Activated naive CD4-positive, alpha-beta T cell (primary cell): ENCODE data around the gene TRRAP.

Experiments
- DNase-seq, 4 experiments: peaks; one replicate each; lab custom pipeline; 2025; lab: John Stamatoyannopoulos, UW

The TRRAP gene

DNA sequence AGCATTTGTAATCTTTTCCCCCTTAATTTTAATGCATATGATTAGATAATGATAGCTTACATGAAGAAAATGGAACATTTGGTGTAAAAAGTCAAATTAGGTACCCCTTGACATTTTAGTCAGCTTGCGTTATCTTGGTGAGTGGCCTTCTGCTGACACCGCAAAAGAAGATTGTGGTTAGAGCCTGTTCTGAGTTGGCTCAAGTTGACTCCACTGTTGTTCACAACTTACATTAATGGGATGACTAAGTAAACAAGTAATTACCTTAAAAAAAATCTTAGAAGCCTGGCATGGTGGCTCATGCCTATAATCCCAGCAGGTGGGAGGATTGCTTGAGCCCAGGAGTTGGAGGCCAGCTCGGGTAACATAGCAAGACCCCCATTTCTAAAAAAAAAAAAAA, 24.2 kb downstream of the TRRAP start:
- no peak for DNase-seq

- no peak for DNase-seq
Measured at GRCh38 chr7:98903246-98903645, 24.9 kb downstream of the TRRAP start.

- no peak for DNase-seq
Measured at GRCh38 chr7:98907570-98907969, 29.2 kb downstream of the TRRAP start.

DNA sequence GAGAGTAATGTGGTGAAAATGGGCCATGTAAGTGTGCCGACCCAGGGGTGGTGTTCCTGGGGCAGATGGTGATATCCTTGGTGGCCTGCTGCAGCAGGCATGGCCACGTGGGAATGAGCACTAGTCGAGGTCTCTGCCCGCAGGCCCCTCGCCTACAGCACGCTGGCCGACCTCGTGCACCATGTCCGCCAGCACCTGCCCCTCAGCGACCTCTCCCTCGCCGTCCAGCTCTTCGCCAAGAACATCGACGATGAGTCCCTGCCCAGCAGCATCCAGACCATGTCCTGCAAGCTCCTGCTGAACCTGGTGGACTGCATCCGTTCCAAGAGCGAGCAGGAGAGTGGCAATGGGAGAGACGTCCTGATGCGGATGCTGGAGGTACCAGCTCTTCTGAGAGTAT, 30.3 kb downstream of the TRRAP start:
- no peak for DNase-seq

DNA sequence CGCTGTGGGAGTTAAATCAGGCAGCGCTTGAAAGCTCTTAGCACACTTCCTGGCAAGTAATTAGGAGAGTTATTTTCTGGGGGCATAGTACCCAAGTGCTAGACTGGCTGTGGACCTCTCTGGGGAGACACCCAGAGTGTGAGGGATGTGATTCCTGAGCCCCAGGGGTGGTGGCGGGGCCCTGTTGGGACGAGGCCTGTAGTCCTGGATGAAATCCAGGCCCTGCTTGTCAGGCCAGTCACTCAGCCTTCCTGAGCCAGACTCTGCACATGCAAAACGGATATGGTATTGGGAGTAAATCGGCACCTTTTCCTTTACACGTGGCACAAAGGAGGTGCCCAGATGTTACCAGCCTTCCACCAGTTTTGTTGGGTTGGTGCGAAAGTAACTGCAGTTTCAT, 31.2 kb downstream of the TRRAP start:
- no peak for DNase-seq

DNA sequence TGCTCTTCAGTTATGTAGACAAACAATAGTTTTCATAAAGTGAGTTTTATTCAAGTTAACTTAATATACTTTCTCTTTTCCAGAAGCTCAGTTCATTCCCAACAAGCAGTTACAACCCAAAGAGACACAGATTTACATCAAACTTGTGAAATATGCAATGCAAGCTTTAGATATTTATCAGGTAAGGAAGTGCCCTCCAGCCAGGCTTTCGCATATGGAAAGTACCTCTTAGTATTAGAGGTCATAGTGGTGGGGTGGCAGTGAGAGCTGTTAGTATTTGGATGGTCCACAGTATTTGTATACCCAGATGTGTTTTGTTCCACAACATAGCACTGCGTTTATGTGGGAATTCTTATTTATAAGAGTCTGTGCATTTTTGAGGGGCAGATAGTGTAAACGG, 32.1 kb downstream of the TRRAP start:
- no peak for DNase-seq

DNA sequence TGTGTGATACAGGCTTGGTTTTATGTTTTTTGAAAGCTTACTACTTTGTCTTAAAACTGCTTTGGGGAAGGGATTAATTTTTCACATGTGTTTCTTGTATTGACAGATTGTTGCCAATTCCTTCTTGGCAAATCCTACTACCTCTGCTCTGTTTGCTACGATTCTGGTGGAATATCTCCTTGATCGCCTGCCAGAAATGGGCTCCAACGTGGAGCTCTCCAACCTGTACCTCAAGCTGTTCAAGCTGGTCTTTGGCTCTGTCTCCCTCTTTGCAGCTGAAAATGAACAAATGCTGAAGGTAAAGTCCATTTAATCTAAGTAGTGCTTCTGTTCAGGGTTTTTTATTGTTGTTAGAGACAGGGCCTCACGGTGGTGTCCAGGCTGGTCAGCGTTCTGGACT, 33.6 kb downstream of the TRRAP start:
- DNase-seq: no peak

DNA sequence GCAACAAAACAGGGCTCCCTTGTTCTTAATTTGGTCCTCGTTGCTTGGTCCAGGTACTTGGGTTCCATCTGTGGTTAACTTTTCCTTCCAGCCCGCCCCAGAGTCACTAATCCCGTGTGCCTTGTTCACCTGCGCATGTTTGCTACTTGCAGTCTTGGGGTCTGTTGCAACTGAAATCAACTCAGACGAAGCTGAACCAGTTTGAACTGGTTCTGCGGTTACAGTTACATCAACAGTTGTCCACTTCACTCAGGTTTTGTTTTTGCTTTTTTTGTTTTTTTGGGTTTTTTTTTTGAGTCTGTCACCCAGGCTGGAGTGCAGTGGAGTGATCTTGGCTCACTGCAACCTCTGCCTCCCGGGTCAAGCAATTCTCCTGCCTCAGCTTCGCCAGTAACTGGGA, 34.7 kb downstream of the TRRAP start:
- DNase-seq: no peak

GRCh38 chr7:98913612-98914011, 35.3 kb downstream of the TRRAP start:
- DNase-seq: no peak

DNA sequence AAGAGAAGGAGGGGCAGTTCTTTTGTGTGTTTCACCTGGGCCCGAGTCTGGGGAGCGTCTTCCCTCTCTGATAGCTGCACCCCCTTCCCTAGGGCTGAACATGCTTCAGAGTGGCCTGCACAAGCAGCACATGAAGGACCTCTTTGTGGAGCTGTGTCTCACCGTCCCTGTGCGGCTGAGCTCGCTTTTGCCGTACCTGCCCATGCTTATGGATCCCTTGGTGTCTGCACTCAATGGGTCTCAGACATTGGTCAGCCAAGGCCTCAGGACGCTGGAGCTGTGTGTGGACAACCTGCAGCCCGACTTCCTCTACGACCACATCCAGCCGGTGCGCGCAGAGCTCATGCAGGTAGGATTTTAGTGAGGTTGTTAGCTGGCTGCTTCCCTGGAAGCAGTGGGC, 39.0 kb downstream of the TRRAP start:
- DNase-seq: no peak

- no peak for DNase-seq
Measured at GRCh38 chr7:98921608-98922372, 43.5 kb downstream of the TRRAP start.

DNA sequence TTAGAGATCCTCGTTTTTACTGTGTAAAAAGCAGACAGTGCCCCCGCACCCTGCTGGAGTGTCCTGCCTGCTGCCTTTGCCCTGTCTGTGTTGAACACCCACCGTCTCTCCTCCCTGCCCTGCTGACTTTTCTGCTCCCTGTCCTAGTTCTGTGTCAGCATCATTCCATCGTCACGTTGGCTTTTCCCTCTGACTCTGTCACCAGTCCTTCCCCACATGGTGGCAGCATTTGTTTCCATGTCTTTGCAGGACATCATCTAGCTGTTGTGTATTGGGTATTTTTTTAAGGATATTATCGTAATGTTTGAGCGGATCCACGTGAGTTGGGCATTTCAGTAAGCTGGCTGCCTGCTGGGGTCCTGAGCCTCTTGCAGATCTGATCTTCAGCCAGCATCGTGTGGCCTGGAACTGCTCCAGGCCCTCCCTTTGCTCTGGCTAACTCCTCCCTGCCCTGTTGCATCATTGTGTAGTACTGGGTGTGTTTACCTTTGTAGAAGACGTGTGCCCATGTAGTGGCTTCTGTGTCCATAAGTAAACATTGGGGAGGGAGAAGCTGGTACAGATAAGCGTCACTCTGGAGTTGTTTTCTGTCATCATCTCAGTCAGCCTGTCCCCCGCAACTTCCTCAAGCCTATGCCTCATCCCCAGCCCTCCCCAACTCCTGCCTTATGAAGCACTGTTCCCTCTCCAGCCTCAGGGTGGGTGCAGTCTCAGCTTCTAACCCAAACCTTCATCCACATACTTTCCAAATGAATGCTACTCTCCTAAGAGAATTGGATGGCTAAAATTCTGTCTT, 44.3 kb downstream of the TRRAP start:
- DNase-seq: no peak

DNA sequence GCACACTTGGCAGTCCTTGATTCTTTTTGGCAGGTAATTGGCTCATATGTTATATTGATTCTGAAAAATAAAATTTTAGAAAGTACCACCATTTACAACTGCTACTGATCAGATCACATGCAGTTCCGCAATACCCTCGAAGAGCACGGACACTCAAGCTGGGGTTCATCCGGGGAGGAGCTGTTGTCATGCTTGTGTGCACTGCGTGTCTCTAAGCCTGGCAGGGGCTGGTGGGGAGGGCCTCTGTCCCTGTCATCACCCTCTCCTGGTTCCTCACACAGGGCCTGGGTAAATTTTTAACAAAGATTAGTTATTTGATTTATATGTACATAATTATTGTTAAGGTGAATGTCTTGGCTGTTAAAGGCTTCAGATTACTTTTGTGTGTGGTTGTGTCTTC, 45.2 kb downstream of the TRRAP start:
- no peak for DNase-seq

GRCh38 chr7:98927125-98927524, 48.8 kb downstream of the TRRAP start:
- no peak for DNase-seq

DNA sequence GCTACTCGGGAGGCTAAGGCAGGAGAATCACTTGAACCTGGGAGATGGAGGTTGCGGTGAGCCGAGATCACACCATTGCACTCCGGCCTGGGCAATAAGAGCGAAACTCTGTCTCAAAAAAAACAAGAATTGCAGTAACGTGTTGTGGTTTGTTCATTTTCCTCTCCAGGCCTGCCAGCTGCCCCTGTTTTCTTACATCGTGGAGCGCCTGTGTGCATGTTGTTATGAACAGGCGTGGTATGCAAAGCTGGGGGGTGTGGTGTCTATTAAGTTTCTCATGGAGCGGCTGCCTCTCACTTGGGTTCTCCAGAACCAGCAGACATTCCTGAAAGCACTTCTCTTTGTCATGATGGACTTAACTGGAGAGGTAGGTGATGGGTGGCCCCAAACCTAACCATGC, 52.1 kb downstream of the TRRAP start:
- no peak for DNase-seq

DNA sequence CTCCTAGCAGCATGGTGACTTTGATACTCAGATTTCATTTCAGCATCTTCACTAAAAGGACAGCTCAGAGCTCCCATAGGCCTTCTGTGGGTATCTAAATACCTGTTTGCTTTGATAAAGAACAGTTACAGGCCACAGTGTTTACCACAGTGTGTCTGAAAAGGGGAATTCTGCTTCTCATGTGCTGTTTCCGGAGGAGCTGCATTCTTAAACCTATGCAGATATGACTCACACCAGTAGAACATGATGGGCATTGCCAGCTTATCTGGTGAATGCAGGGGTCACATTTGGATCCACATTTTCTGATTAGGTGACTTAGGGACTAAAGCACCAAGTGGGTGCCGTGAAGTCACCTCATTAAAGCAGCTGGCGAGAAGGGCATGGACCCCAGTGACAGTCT, 52.6 kb downstream of the TRRAP start:
- no peak for DNase-seq

- no peak for DNase-seq
Measured at GRCh38 chr7:98933321-98933720, 55.0 kb downstream of the TRRAP start.

GRCh38 chr7:98934267-98934666, 55.9 kb downstream of the TRRAP start:
- DNase-seq: no peak

DNA sequence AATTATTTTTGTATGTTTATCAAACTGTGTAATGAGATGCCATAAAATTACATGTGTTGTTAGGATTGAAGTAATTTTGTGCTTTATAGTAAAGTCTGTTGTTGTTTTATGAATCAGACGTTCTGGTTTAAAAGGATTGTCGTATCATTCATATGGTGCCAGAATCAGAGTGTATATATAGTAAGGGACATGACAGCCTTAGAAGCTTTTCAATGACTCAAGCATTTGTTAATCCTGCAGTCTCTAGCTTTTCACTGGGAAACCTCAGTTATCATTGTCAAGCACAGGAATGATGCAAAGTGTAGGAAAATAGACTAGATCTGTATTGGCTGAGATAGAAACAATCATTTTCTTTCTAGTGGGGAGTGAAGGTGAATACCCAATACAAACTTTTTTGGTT, 57.5 kb downstream of the TRRAP start:
- no peak for DNase-seq

DNA sequence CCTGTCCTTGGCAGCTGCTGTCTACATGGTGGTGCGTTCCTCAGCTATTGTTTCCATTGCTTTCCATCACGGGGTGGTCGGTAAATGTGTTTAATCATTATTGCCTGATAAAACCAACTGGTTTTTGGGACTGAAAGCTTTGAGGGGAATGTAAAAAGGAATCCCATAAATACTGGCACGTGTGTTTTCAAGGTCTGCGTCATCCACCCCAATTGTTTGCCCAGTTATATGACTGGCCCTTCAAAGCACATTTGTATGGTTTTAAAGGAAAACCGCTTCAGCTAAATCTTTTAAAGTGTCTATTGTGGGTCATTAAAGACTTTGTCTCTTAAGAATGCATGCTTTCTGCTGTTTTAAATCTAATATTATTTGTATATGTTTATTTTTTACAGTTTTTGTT, 65.0 kb downstream of the TRRAP start:
- DNase-seq: no peak

GRCh38 chr7:98944386-98944785, 66.1 kb downstream of the TRRAP start:
- no peak for DNase-seq

- DNase-seq: no peak
Measured at GRCh38 chr7:98945852-98946251, 67.5 kb downstream of the TRRAP start.

DNA sequence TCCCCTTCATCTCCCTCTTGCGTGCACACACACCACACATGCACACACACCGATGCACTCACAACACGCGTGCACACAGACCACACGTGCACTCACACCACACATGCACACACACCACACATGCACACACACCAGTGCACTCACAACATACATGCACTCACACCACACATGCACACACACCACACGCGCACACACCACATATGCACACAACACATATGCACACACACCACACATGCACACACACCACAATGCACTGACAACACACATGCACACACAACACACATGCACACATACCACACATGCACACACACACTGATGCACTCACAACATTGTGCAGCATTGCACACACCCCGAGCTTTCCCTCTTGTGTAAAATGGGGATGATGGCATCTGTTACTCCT, 68.1 kb downstream of the TRRAP start:
- DNase-seq: no peak
